ENCODE results near the gene TAGAP. TPM values are rescaled to one million over a fixed set of nuclear protein-coding genes. Genes with fewer than 3 reads are reported as not detected.

Gene TAGAP
- total and polyA plus RNA-seq, 9 of the 15 experiments (the other 6 are each of a cell fraction or from before 2014, with no cell fraction given), result 0.07 TPM; not detected in 8

DNA sequence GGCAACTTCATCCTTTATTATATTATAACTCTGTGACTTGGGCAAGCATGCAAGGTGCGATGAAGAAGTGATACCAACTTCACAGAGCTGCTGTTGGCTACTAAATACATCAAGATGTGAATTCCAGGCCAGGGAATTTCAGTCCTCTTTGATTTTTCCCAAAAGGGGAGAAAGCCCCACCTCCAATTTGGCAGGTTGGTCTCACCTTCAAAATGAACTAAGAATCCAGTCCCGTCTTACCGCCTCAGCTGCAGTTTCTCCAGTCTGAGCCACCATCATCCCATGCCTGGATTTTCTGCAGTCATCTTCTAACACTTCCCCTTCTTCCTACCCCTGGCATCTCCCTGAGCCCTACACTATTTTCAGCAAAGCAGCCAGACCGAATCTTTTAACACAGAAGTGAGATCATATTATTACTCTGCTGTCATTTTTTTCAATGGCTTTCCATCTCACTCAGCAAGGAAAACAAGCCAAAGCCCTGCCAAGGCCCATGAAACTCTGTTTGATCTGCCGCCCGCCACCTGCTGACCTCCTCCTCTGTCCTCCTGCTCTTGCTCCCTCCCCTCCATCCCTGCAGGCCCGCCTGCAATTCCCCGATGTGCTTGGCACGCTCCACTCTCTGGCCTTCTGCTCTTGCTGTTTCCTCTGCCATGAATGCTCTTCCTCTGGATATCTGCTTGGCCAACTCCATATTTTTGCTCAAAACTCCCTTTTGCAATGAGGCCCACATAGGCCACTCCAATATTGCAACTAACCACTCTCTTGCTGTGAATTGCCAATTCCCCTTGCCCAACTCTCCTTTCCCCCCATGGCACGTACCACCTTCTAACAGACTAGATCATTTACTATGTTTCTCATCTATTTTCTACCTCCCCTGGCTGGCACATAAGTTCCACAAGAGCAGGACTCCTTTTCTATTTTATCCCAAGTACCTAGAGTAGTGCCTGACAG, 46.0 kb upstream of the TAGAP start:
- no peak overlapping the region for H3K4me3 ChIP-seq
- WGBS (ENCODE audit: insufficient coverage, low coverage, missing lambda C conversion rate), result 7% methylated on average over 10 of the region's 10 CpGs
- ChIA-PET CTCF (ENCODE audit: low intra/inter-chr PET ratio) (no interaction called here), POLR2A (interaction anchor here (1.3 kb wide), 1 partner anchor 7 kb away, joined by 3 read pairs; no protein-coding TSS in a partner anchor)
- no peaks in the 10 kb centered on the region for H3K9me3 ChIP-seq (replicated peaks; ENCODE audit: control insufficient read depth, insufficient read depth, low read depth, low read length)
- no peaks in the 10 kb centered on the region for H4K20me1 ChIP-seq (replicated peaks; ENCODE audit: control insufficient read depth, insufficient read depth, low read length)
- TF ChIP-seq TGIF2 (CRISPR knock-in tag; IDR thresholded peaks at IDR 0.05), result no peak
- no peak for TF ChIP-seq ZNF165 (CRISPR knock-in tag; IDR thresholded peaks at IDR 0.05; ENCODE audit: borderline replicate concordance)
- no peak for TF ChIP-seq ZEB2 (IDR thresholded peaks at IDR 0.05)
- TF ChIP-seq GATAD2A (IDR thresholded peaks at IDR 0.05), result no peak
- TF ChIP-seq ZKSCAN1 (IDR thresholded peaks at IDR 0.05; ENCODE audit: low read depth, low read length), result no peak
- TF ChIP-seq, protein P1, sequence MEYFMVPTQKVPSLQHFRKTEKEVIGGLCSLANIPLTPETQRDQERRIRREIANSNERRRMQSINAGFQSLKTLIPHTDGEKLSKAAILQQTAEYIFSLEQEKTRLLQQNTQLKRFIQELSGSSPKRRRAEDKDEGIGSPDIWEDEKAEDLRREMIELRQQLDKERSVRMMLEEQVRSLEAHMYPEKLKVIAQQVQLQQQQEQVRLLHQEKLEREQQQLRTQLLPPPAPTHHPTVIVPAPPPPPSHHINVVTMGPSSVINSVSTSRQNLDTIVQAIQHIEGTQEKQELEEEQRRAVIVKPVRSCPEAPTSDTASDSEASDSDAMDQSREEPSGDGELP (CRISPR knock-in tag; IDR thresholded peaks at IDR 0.05; ENCODE audit: borderline replicate concordance), result no peak
- peaks cover 18 to 32% of the 10 kb centered on the region in 2 experiments; a peak in 4 of 5 replicates for H3K27me3 ChIP-seq (ENCODE audit: control insufficient read depth in 2 of 2, insufficient read depth in 2 of 2, low read length in 2 of 2)
- H3K36me3 ChIP-seq (ENCODE audit: control insufficient read depth, insufficient read depth, low read length), result no peaks in the 10 kb centered on the region
- intact Hi-C loops (cut with micrococcal nuclease), result no loop called here
- no peak overlapping the region for H3K4me2 ChIP-seq (ENCODE audit: insufficient read depth, low read length)
- DNase-seq (ENCODE audit: extremely low read depth in 1 of 4, low spot score in 3 of 4), result no peak
- no peak for FAIRE-seq
- H2AFZ ChIP-seq (ENCODE audit: low read depth, low read length), result no peak overlapping the region
- peaks cover 2 to 9% of the 10 kb centered on the region in 2 experiments; a peak in 3 of 5 replicates for H3K4me1 ChIP-seq (replicated peaks in 1 of 2; ENCODE audit: control insufficient read depth in 2 of 2, insufficient read depth in 2 of 2, low read length in 2 of 2)
- no peak overlapping the region for H3K27ac ChIP-seq (ENCODE audit: extremely low read depth, low read depth, low read length)
- H3K9me1 ChIP-seq (ENCODE audit: control insufficient read depth, insufficient read depth, low read length), result peaks cover 3% of the 10 kb centered on the region
- no peak for ATAC-seq
- BruUV-seq (replicated peaks), result no TSS peak
- no peak overlapping the region for H3K9ac ChIP-seq (ENCODE audit: insufficient read depth in 1 of 2, low read depth in 2 of 2, low read length in 2 of 2)
- in situ Hi-C loops (cut with MboI), result no loop called here
- no peaks in the 10 kb centered on the region for H3K79me2 ChIP-seq (ENCODE audit: control insufficient read depth, insufficient read depth, low read length)
